K562 (cell line): ENCODE data around the gene SH3BGR. TPM values are rescaled to one million over a fixed set of nuclear protein-coding genes. Genes with fewer than 3 reads are reported as not detected.
A peak's percentile ranks its signal among the peaks of the same experiment; 100 is the strongest.

Experiments used
- CCNT2 ChIP-seq: IDR thresholded peaks from 2 replicates; pipeline ENCODE4 v1.6.1; 2011; ENCODE audit warnings: borderline replicate concordance, low read depth, mild to moderate bottlenecking, moderate library complexity, mixed read lengths, low read length; ENCODE audit not compliant: insufficient read length; ENCODE audit errors: extremely low read depth
- CHD7 ChIP-seq: fragments of 200-600 bp; sonication (generic); IDR thresholded peaks from one replicate; pipeline ENCODE4 v1.6.1; 2012; ENCODE audit warnings: mild to moderate bottlenecking, low read depth, low read length, inconsistent platforms
- DMBX1 ChIP-seq: fragments of 250-450 bp; sonication (Bioruptor Pico); IDR thresholded peaks from 2 replicates; pipeline ENCODE4 v1.8.0; 2022; ENCODE audit warnings: inconsistent platforms, mild to moderate bottlenecking, moderate library complexity, borderline replicate concordance
- ELF4 ChIP-seq: fragments of 450-650 bp; formaldehyde crosslinking; IDR thresholded peaks from 2 replicates; pipeline ENCODE4 v1.4.0; 2022; ENCODE audit warnings: missing genetic modification characterization
- ESRRB ChIP-seq: fragments of 250-450 bp; sonication (Bioruptor Pico); IDR thresholded peaks from 2 replicates; pipeline ENCODE4 v1.5.0; 2020; ENCODE audit warnings: mild to moderate bottlenecking, moderate library complexity, borderline replicate concordance
- HMG20A ChIP-seq: fragments of 450-650 bp; formaldehyde crosslinking; conservative IDR thresholded peaks from 2 replicates; pipeline ENCODE4 v1.4.0; 2020; ENCODE audit warnings: mild to moderate bottlenecking, mixed read lengths
- IRF2 ChIP-seq: sonication (generic); formaldehyde crosslinking; IDR thresholded peaks from 2 replicates; pipeline ENCODE4 v1.8.1; 2022; ENCODE audit warnings: mild to moderate bottlenecking, missing genetic modification reagents
- MITF ChIP-seq: IDR thresholded peaks from 2 replicates; pipeline ENCODE4 v1.6.1; 2014; ENCODE audit warnings: antibody characterized with exemption
- PREB ChIP-seq: sonication (generic); formaldehyde crosslinking; IDR thresholded peaks from 2 replicates; pipeline ENCODE4 v1.8.1; 2023; ENCODE audit warnings: mild to moderate bottlenecking, missing genetic modification reagents
- TRIM25 ChIP-seq: fragments of 450-650 bp; IDR thresholded peaks from 2 replicates; pipeline ENCODE4 v1.7.0; 2016; ENCODE audit warnings: borderline replicate concordance
- polyA plus RNA-seq, 8 experiments: library from polyadenylated mRNA; depleted of rRNA in 4 of 8; stranded (reverse) in 5 of 8; unstranded in 3 of 8; fragments of >200 nt; fragmentation: Nextera tagmentation in 2 of 8; fragmentation: Illumina TruSeq in 1 of 8; extraction: Ambion mirVana in 2 of 8; extraction: Trizol in 1 of 8; gene quantifications; 2 replicates each; pipeline versions ENCODE4 v1.2.1 to v1.2.3, GENCODE V29; 2011 to 2014; ENCODE audit warnings: inconsistent platforms in 1 of 8, missing spikeins in 1 of 8
- total RNA-seq, 7 experiments: library from RNA; depleted of rRNA in 6 of 7; stranded (reverse); fragments of >200 nt in 6 of 7; fragmentation: Illumina TruSeq in 2 of 7; extraction: Trizol in 2 of 7; gene quantifications; 2 replicates each; pipeline versions ENCODE4 v1.2.1 to v1.2.3, GENCODE V29; 2011 to 2021; ENCODE audit warnings: low replicate concordance in 1 of 7

Gene SH3BGR
- total and polyA plus RNA-seq, 9 of the 15 experiments (the other 6 are each of a cell fraction or from before 2014, with no cell fraction given): 6.6 to 42.9 (median 25.6) TPM

- TF ChIP-seq CHD7: no peak
- no peak for TF ChIP-seq TRIM25
- no peak for TF ChIP-seq MITF
- TF ChIP-seq IRF2 (CRISPR knock-in tag): no peak
- TF ChIP-seq DMBX1: peak; percentile 56; the same call in 1 of the 2 replicates
- no peak for TF ChIP-seq ELF4
- no peak for TF ChIP-seq PREB (CRISPR knock-in tag)
- TF ChIP-seq HMG20A (CRISPR knock-in tag): no peak
- no peak for TF ChIP-seq ESRRB
- peak; percentile 21 for TF ChIP-seq CCNT2
Observed at GRCh38 chr21:39422527-39423241, 29.1 kb upstream of the SH3BGR start (continued).
